ENCODE data around the gene ESCO1. TPM values are rescaled to one million over a fixed set of nuclear protein-coding genes. Genes with fewer than 3 reads are reported as not detected.

ESCO1 gene
- total and polyA plus RNA-seq, 2 of the 13 experiments (the other 11 are each of a cell fraction or from before 2014, with no cell fraction given) = 6.3 to 19.4 TPM

- TF ChIP-seq ZBTB26 (CRISPR knock-in tag; IDR thresholded peaks at IDR 0.05; ENCODE audit: borderline replicate concordance) (no peak), E2F1 (CRISPR knock-in tag; IDR thresholded peaks at IDR 0.05) (no peak), ELF1 (CRISPR knock-in tag; IDR thresholded peaks at IDR 0.05) (no peak)
Measured at GRCh38 chr18:21598726-21599584, 1.5 kb downstream of the ESCO1 start (continued).

- intact Hi-C loops (cut with micrococcal nuclease; ENCODE audit: unreplicated experiment) (no loop called here), in situ Hi-C loops (cut with HindIII; ENCODE audit: extremely low pct_ligation_motif_present, low pct_unique_long_range_greater_than_20kb) (no loop called here)
- no peak overlapping the region for H3K9ac ChIP-seq (ENCODE audit: insufficient read depth, low read depth, low read length)
- no peak overlapping the region; a peak in 1 of 6 replicates for H3K4me3 ChIP-seq (replicated peaks in 1 of 3; ENCODE audit: insufficient read depth in 1 of 3, low read depth in 2 of 3, low read length in 3 of 3)
- H3K4me2 ChIP-seq (ENCODE audit: low read depth, low read length) = peak overlapping the region; percentile 80
- no TSS peak for BruUV-seq (replicated peaks)
- 0 out of 2 replicates have a peak, but pooled peaks cover 11% of the 10 kb centered on the region for H4K20me1 ChIP-seq (ENCODE audit: insufficient read depth, low read length)
- H3K36me3 ChIP-seq (replicated peaks in 1 of 2; ENCODE audit: control insufficient read depth in 1 of 2, insufficient read depth in 2 of 2, low read length in 2 of 2) = 0 out of 5 replicates have a peak, but pooled peaks cover 0 to 5% of the 10 kb centered on the region in 2 experiments
- FAIRE-seq (no peak), DNase-seq (ENCODE audit: low spot score) (no peak), ATAC-seq (no peak)
- ChIA-PET CTCF (ENCODE audit: low intra/inter-chr PET ratio, low total read pairs) (no interaction called here), POLR2A (interaction anchor here (1.1 kb wide), 1 partner anchor 143 kb away, joined by 3 read pairs; the partner anchor contains the start of gene MIB1)
- peaks cover 56% of the 10 kb centered on the region for H3K79me2 ChIP-seq (ENCODE audit: insufficient read depth, low read length)
- H2AFZ ChIP-seq (ENCODE audit: low read length) = no peak overlapping the region
- 79% methylated on average over 1 of the region's 1 CpG for WGBS (ENCODE audit: low lambda C conversion rate)
- no peak overlapping the region for H3K27ac ChIP-seq (ENCODE audit: extremely low read length, insufficient read depth, low read length)
- H3K4me1 ChIP-seq (ENCODE audit: insufficient read depth, low read length) = peaks cover 36% of the 10 kb centered on the region
- H3K27me3 ChIP-seq (ENCODE audit: control insufficient read depth in 1 of 2, insufficient read depth in 2 of 2, low read length in 2 of 2) = no peaks in the 10 kb centered on the region; a peak in 1 of 5 replicates
- H3K9me3 ChIP-seq (ENCODE audit: low read length) = no peaks in the 10 kb centered on the region
- TF ChIP-seq AHDC1 (CRISPR knock-in tag; IDR thresholded peaks at IDR 0.05; ENCODE audit: borderline replicate concordance) (no peak), ZNF605 (CRISPR knock-in tag; IDR thresholded peaks at IDR 0.05) (no peak), NFE2L1 (CRISPR knock-in tag; IDR thresholded peaks at IDR 0.05; ENCODE audit: borderline replicate concordance) (no peak), ZNF639 (CRISPR knock-in tag; conservative IDR thresholded peaks at IDR 0.05) (no peak), NR2F6 (IDR thresholded peaks at IDR 0.05) (no peak), NR2F6 (CRISPR knock-in tag; IDR thresholded peaks at IDR 0.05) (no peak)
Measured at GRCh38 chr18:21597620-21598019, 2.9 kb downstream of the ESCO1 start.
